ENCODE results near the gene ZNF189. TPM values are rescaled to one million over a fixed set of nuclear protein-coding genes. Genes with fewer than 3 reads are reported as not detected.
A peak's percentile ranks its signal among the peaks of the same experiment; 100 is the strongest.

Gene ZNF189
- total RNA-seq, 1 experiment from 2014 or later, result 15.8 TPM

- Histone ChIP-seq H4K5ac (ENCODE audit: insufficient read length, low read depth, low read length) (no peak overlapping the region), H3K27ac (ENCODE audit: insufficient read length, low read depth, low read length) (no peak overlapping the region), H3K14ac (ENCODE audit: insufficient read depth, low read length) (no peak overlapping the region), H3K18ac (ENCODE audit: insufficient read length, low read depth, low read length) (no peak overlapping the region), H3K79me2 (ENCODE audit: insufficient read depth, low read length) (peaks cover 21% of the 10 kb centered on the region; the same call in 1 of the 2 replicates), H3K4ac (ENCODE audit: low read depth, low read length) (no peak overlapping the region), H3K27me3 (ENCODE audit: insufficient read depth, low read length) (no peaks in the 10 kb centered on the region), H2BK12ac (ENCODE audit: insufficient read length, low read depth, low read length) (no peak overlapping the region), H4K20me1 (ENCODE audit: control insufficient read depth, insufficient read depth, insufficient read length) (peaks cover 2% of the 10 kb centered on the region), H3T11ph (ENCODE audit: low read length) (no peak overlapping the region), H3K23ac (ENCODE audit: insufficient read length, low read depth, low read length) (no peak overlapping the region), H3K79me1 (ENCODE audit: insufficient read depth, low read depth, low read length, poor library complexity, severe bottlenecking) (peaks cover 7% of the 10 kb centered on the region), H3K56ac (ENCODE audit: insufficient read length, low read depth, low read length) (no peak overlapping the region), H3K9me3 (ENCODE audit: control insufficient read depth, low read depth, low read length) (no peaks in the 10 kb centered on the region), H2BK20ac (ENCODE audit: low read depth, low read length, poor library complexity, severe bottlenecking) (no peak overlapping the region), H2AFZ (ENCODE audit: low read length) (no peak overlapping the region), H2BK120ac (ENCODE audit: low read depth, low read length, poor library complexity, severe bottlenecking) (no peak overlapping the region), H3K4me2 (ENCODE audit: insufficient read depth, insufficient read length, low read length) (peak overlapping the region; percentile 60), H3K9ac (ENCODE audit: extremely low read depth, insufficient read length, low read length) (no peak overlapping the region), H4K8ac (replicated peaks; ENCODE audit: insufficient read length, low read depth, low read length) (no peak overlapping the region), H2BK5ac (ENCODE audit: insufficient read length, low read length) (no peak overlapping the region), H4K91ac (ENCODE audit: insufficient read length, low read depth, low read length) (no peak overlapping the region), H2BK15ac (ENCODE audit: low read depth, low read length) (no peak overlapping the region), H3K4me1 (ENCODE audit: insufficient read depth, low read length) (no peaks in the 10 kb centered on the region), H3K23me2 (ENCODE audit: insufficient read length, low read depth, low read length, poor library complexity, severe bottlenecking) (peaks cover 3% of the 10 kb centered on the region), H2AK5ac (ENCODE audit: insufficient read length, low read length) (no peak overlapping the region)
- no peak for DNase-seq
- peaks cover 14 to 27% of the 10 kb centered on the region in 2 experiments for H3K9me3 Mint-ChIP-seq
- no peak for TF ChIP-seq CTCF (conservative IDR thresholded peaks at IDR 0.05)
- WGBS (ENCODE audit: extremely low coverage, insufficient read length, low lambda C conversion rate), result no CpG with 5 or more reads among the region's 5 CpGs
- H3K4me3 Mint-ChIP-seq, result peak overlapping the region; percentile 24 to 97
- H3K36me3 Mint-ChIP-seq (ENCODE audit: insufficient read depth in 1 of 3, low read depth in 3 of 3), result peaks cover 69 to 75% (median 71%) of the 10 kb centered on the region in 3 experiments
- no peak overlapping the region for H3K27ac Mint-ChIP-seq
- H3K4me1 Mint-ChIP-seq, result peaks cover 18 to 20% of the 10 kb centered on the region in 2 experiments
- no peaks in the 10 kb centered on the region; the same call in 1 of the 2 replicates for H3K27me3 Mint-ChIP-seq (ENCODE audit: low read depth)
Observed at GRCh38 chr9:101400120-101400519, 1.5 kb downstream of the ZNF189 start.
